Osteocyte (in vitro differentiated cells): ENCODE data around the gene MAP6. TPM values are rescaled to one million over a fixed set of nuclear protein-coding genes. Genes with fewer than 3 reads are reported as not detected.

Source experiments
- DNase-seq: peaks from one replicate; pipeline ENCODE4 v3.0.0; 2021; ENCODE audit warnings: mixed read lengths; ENCODE audit not compliant: unreplicated experiment; ENCODE audit errors: extremely low spot score
- H3K27ac Mint-ChIP-seq: one replicate; pipeline ENCODE4 v1.8.0; 2021; ENCODE audit warnings: mild to moderate bottlenecking, mixed read lengths; ENCODE audit not compliant: unreplicated experiment
- H3K27me3 Mint-ChIP-seq: one replicate; pipeline ENCODE4 v1.8.0; 2021; ENCODE audit warnings: mixed read lengths; ENCODE audit not compliant: unreplicated experiment
- H3K36me3 Mint-ChIP-seq: one replicate; pipeline ENCODE4 v1.8.0; 2021; ENCODE audit warnings: mixed read lengths; ENCODE audit not compliant: unreplicated experiment
- H3K4me1 Mint-ChIP-seq: one replicate; pipeline ENCODE4 v1.8.0; 2021; ENCODE audit warnings: mixed read lengths; ENCODE audit not compliant: unreplicated experiment
- H3K4me3 Mint-ChIP-seq: one replicate; pipeline ENCODE4 v1.8.0; 2021; ENCODE audit warnings: mild to moderate bottlenecking, moderate library complexity, mixed read lengths; ENCODE audit not compliant: unreplicated experiment
- H3K9me3 Mint-ChIP-seq: one replicate; pipeline ENCODE4 v1.8.0; 2021; ENCODE audit warnings: mixed read lengths; ENCODE audit not compliant: unreplicated experiment
- CTCF ChIP-seq: fragments of 200-600 bp; sonication (generic); IDR thresholded peaks from 2 replicates; pipeline ENCODE4 v1.5.0; 2021; ENCODE audit warnings: antibody characterized with exemption, mild to moderate bottlenecking, moderate library complexity
- total RNA-seq: library from RNA; stranded (reverse); gene quantifications from 2 replicates; pipeline ENCODE4 v1.2.1, GENCODE V29; 2021

Gene MAP6
- total RNA-seq, 1 donor from 2014 or later, result 2.3 TPM

- Mint-ChIP-seq H3K27me3 (peaks cover 6% of the 10 kb centered on the region), H3K9me3 (no peaks in the 10 kb centered on the region), H3K27ac (peak overlapping the region; percentile 61), H3K4me1 (peaks cover 5% of the 10 kb centered on the region), H3K4me3 (no peak overlapping the region), H3K36me3 (no peaks in the 10 kb centered on the region)
- peak; percentile 91 for DNase-seq
- peak; percentile 95 for TF ChIP-seq CTCF
Observed at GRCh38 chr11:75547617-75548058, 121.2 kb downstream of the MAP6 start.

- H3K9me3 Mint-ChIP-seq, result no peaks in the 10 kb centered on the region
- TF ChIP-seq CTCF, result no peak
- no peak overlapping the region for H3K27ac Mint-ChIP-seq
- peaks cover 5% of the 10 kb centered on the region for H3K4me1 Mint-ChIP-seq
- peaks cover 6% of the 10 kb centered on the region for H3K27me3 Mint-ChIP-seq
- H3K4me3 Mint-ChIP-seq, result no peak overlapping the region
- no peak for DNase-seq
- H3K36me3 Mint-ChIP-seq, result no peaks in the 10 kb centered on the region
Observed at GRCh38 chr11:75547177-75547576, 121.7 kb downstream of the MAP6 start.

DNA sequence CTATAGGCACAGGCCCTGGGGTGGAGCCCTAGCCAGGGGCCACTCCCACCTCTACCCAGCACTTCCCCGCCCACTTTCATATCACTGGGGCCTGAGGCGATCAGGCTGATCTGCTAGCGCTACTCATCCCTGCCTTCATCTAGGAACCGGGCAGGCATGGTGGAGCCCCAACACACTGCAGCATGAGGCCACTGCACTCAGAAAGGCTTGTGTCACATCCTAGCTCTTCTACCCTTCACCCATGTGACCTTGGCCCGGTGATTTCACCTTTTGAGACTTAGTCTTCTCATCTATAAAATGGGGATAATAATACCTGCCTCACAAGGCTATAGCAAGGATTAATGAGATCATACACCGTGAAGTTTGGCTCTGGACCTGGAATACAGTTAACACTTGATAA lies 125.0 kb downstream of the MAP6 start:
- Mint-ChIP-seq H3K4me3 (no peak overlapping the region), H3K9me3 (no peaks in the 10 kb centered on the region), H3K27ac (no peak overlapping the region), H3K27me3 (peaks cover 6% of the 10 kb centered on the region), H3K4me1 (peaks cover 8% of the 10 kb centered on the region), H3K36me3 (no peaks in the 10 kb centered on the region)
- DNase-seq, result no peak
- no peak for TF ChIP-seq CTCF

DNA sequence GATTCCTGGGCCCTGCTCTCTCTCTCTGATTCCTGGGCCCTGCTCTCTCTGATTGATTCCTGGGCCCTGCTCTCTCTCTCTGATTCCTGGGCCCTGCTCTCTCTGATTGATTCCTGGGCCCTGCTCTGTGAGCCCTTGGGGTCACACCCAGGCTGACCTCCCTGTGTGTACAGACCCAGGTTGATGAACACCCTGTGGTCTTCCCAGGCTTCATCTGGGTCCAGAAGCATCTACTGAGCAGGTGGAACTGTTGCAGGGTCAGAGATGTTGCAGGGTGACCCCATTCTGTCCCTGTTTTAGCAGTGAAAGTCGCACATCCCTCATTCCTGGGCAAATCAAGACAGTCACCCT lies 126.8 kb downstream of the MAP6 start:
- no peak for TF ChIP-seq CTCF
- no peak overlapping the region for H3K27ac Mint-ChIP-seq
- H3K4me1 Mint-ChIP-seq, result peaks cover 3% of the 10 kb centered on the region
- H3K27me3 Mint-ChIP-seq, result peaks cover 17% of the 10 kb centered on the region
- no peak overlapping the region for H3K4me3 Mint-ChIP-seq
- H3K36me3 Mint-ChIP-seq, result no peaks in the 10 kb centered on the region
- H3K9me3 Mint-ChIP-seq, result no peaks in the 10 kb centered on the region
- DNase-seq, result no peak

DNA sequence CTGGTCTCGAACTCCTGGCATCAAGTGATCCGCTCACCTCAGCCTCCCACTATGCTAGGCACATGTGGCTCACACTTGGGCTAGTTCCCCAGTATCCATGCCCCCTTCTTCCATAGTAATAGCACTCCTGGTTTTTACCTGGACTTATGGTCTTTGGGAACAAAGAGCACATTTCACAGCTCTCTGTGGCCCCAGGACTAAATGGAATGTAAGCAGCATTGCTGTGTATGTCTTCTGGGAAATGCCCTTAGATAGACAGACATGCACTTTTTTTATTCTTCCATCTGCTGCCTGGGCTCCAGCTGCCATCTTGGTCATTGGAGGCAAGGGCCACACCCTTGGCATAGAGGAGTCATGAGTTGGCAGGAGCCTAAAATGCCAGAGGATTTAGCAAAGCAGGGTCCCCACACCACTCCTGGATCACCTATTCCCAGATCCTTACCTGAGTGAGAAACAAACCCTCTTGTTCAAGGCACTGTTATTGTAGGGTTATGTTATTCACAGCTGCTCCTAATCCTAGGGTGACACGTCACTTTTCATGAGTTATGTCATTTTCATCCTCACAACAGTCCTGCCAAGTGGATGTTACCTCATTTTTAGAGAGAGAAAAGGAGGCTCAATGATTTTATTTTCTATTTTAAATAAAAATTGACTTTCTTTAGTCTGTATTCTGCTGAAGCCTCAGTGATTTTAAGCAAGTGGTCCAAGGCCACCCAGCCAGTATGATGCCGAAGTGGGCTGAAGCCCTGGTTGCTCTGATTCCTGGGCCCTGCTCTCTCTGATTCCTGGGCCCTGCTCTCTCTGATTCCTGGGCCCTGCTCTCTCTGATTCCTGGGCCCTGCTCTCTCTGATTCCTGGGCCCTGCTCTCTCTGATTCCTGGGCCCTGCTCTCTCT lies 127.4 kb downstream of the MAP6 start:
- TF ChIP-seq CTCF, result no peak
- Mint-ChIP-seq H3K36me3 (no peaks in the 10 kb centered on the region), H3K27ac (no peak overlapping the region), H3K4me1 (peaks cover 3% of the 10 kb centered on the region), H3K9me3 (no peaks in the 10 kb centered on the region), H3K4me3 (no peak overlapping the region), H3K27me3 (peaks cover 15% of the 10 kb centered on the region)
- DNase-seq, result no peak
